Measurements from ENCODE around the gene KIR2DL3.
A peak's percentile ranks its signal among the peaks of the same experiment; 100 is the strongest.
"Not testable (repeated sequence)": the region's sequence is repeated elsewhere in the genome, so short reads cannot be mapped to it uniquely, and the experiment has no call there.

The KIR2DL3 gene

DNA sequence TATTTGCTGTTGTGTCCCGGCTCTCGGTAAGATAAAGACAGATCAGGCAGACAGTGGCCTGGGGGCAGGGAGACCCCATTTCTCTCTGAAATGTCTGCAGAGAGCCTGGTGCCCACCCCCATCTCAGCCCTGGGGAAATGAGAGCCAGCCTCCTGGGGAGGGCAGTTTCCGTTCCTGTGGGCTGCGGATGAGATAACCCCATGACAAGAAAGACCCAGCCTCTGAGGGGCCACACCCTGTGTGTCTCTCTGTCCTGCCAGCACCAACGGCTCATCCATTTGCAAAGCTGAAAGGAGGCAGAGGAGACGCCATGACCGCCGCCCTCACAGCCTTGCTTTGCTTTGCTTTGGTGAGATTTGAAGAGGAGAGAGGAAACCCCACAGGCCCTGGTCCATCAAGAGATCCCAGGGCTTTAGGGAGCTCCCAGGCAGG lies 42.2 kb upstream of the KIR2DL3 start:
- H3K27me3 ChIP-seq (ENCODE audit: control insufficient read depth in 3 of 3, insufficient read depth in 3 of 3, low read depth in 1 of 3, low read length in 3 of 3): peaks cover 0 to 4% (median 0%) of the 10 kb centered on the region in 3 experiments
- no peak overlapping the region for H2BK12ac ChIP-seq (ENCODE audit: low read length)
- DNase-seq (ENCODE audit: low spot score): no peak
- no peak overlapping the region for H3K4me3 ChIP-seq (ENCODE audit: low read length in 2 of 2)
- no peak overlapping the region for H4K91ac ChIP-seq (ENCODE audit: low read depth, low read length, poor library complexity)
- H2AK5ac ChIP-seq (ENCODE audit: low read depth, low read length): no peak overlapping the region
- no peaks in the 10 kb centered on the region for H3K36me3 ChIP-seq (replicated peaks in 1 of 2; ENCODE audit: control insufficient read depth in 2 of 2, insufficient read depth in 2 of 2, low read length in 2 of 2)
- H3K23ac ChIP-seq (ENCODE audit: low read depth, low read length, poor library complexity): peak overlapping the region; percentile 10
- no peak overlapping the region for H3K4me2 ChIP-seq (ENCODE audit: insufficient read depth, low read length, poor library complexity, severe bottlenecking)
- H3K4ac ChIP-seq (ENCODE audit: low read length): no peak overlapping the region
- H3K79me1 ChIP-seq (ENCODE audit: low read depth, low read length): peaks cover 1% of the 10 kb centered on the region
- no CpG with 5 or more reads among the region's 8 CpGs for WGBS, 2 donors (ENCODE audit: extremely low coverage in 2 of 2, insufficient read length in 2 of 2, insufficient replicate concordance in 1 of 2)
- no peak overlapping the region for H4K8ac ChIP-seq (ENCODE audit: low read depth, low read length)
- H3K9ac ChIP-seq (ENCODE audit: low read depth, low read length, poor library complexity): no peak overlapping the region
- H3K14ac ChIP-seq (ENCODE audit: low read length): no peak overlapping the region
- H2BK5ac ChIP-seq (ENCODE audit: low read length): no peak overlapping the region
- no peaks in the 10 kb centered on the region for H3K4me1 ChIP-seq (ENCODE audit: control insufficient read depth in 2 of 2, insufficient read depth in 1 of 2, low read depth in 1 of 2, low read length in 2 of 2)
- H2AFZ ChIP-seq (ENCODE audit: low read length): no peak overlapping the region
- H2BK15ac ChIP-seq (ENCODE audit: low read length): no peak overlapping the region
- no peak overlapping the region for H3K18ac ChIP-seq (ENCODE audit: low read length)
- no peak overlapping the region for H2BK120ac ChIP-seq (ENCODE audit: low read depth, low read length)
- peaks cover 0 to 45% of the 10 kb centered on the region in 2 donors for H3K9me3 ChIP-seq (replicated peaks in 1 of 2; ENCODE audit: control insufficient read depth in 2 of 2, insufficient read depth in 1 of 2, low read depth in 1 of 2, low read length in 2 of 2)
- no peak overlapping the region for H3K27ac ChIP-seq (replicated peaks; ENCODE audit: low read length)

DNA sequence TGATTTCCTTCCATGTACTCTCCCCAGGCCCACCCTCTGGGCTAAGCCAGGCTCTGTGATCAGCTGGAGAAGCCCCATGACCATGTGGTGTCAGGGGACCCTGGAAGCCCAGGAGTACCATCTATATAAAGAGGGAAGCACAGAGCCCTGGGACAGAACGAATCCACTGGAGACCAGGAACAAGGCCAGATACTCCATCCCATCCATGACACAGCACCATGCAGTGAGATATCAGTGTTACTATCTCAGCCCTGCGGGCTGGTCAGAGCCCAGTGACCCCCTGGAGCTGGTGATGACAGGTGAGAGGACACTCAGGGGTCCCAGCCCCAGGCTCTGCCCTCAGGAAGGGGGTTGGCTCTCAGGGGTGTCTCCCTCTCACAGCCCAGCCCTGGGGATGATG lies 41.5 kb upstream of the KIR2DL3 start:
- no CpG with 5 or more reads among the region's 2 CpGs for WGBS, 2 donors (ENCODE audit: extremely low coverage in 2 of 2, insufficient read length in 2 of 2, insufficient replicate concordance in 1 of 2)

GRCh38 chr19:54697716-54698115 lies 40.6 kb upstream of the KIR2DL3 start:
- H3K4me3 ChIP-seq (ENCODE audit: low read length in 2 of 2); H3K4ac ChIP-seq (ENCODE audit: low read length); H4K8ac ChIP-seq (ENCODE audit: low read depth, low read length); H2BK12ac ChIP-seq (ENCODE audit: low read length); H2BK15ac ChIP-seq (ENCODE audit: low read length); H3K18ac ChIP-seq (ENCODE audit: low read length); H3K4me2 ChIP-seq (ENCODE audit: insufficient read depth, low read length, poor library complexity, severe bottlenecking); H4K91ac ChIP-seq (ENCODE audit: low read depth, low read length, poor library complexity); H2BK120ac ChIP-seq (ENCODE audit: low read depth, low read length); DNase-seq (ENCODE audit: low spot score); H3K9ac ChIP-seq (ENCODE audit: low read depth, low read length, poor library complexity); H2BK5ac ChIP-seq (ENCODE audit: low read length); H3K36me3 ChIP-seq (replicated peaks in 1 of 2; ENCODE audit: control insufficient read depth in 2 of 2, insufficient read depth in 2 of 2, low read length in 2 of 2); H3K27ac ChIP-seq (replicated peaks; ENCODE audit: low read length); H3K14ac ChIP-seq (ENCODE audit: low read length); H2AFZ ChIP-seq (ENCODE audit: low read length); H3K23ac ChIP-seq (ENCODE audit: low read depth, low read length, poor library complexity); H3K79me1 ChIP-seq (ENCODE audit: low read depth, low read length); H3K4me1 ChIP-seq (ENCODE audit: control insufficient read depth in 2 of 2, insufficient read depth in 1 of 2, low read depth in 1 of 2, low read length in 2 of 2); H3K27me3 ChIP-seq (ENCODE audit: control insufficient read depth in 3 of 3, insufficient read depth in 3 of 3, low read depth in 1 of 3, low read length in 3 of 3); H2AK5ac ChIP-seq (ENCODE audit: low read depth, low read length): not testable (repeated sequence)
- no CpG with 5 or more reads among the region's 13 CpGs for WGBS, 2 donors (ENCODE audit: extremely low coverage in 2 of 2, insufficient read length in 2 of 2, insufficient replicate concordance in 1 of 2)
- peaks cover 0 to 41% of the 10 kb centered on the region in 2 donors for H3K9me3 ChIP-seq (replicated peaks in 1 of 2; ENCODE audit: control insufficient read depth in 2 of 2, insufficient read depth in 1 of 2, low read depth in 1 of 2, low read length in 2 of 2)

More for the DNA sequence above, 41.5 kb upstream of the KIR2DL3 start:
- Histone ChIP-seq H3K9ac (ENCODE audit: low read depth, low read length, poor library complexity) (no peak overlapping the region), H3K27me3 (ENCODE audit: control insufficient read depth in 3 of 3, insufficient read depth in 3 of 3, low read depth in 1 of 3, low read length in 3 of 3) (peaks cover 0 to 4% (median 0%) of the 10 kb centered on the region in 3 experiments), H3K4me1 (ENCODE audit: control insufficient read depth in 2 of 2, insufficient read depth in 1 of 2, low read depth in 1 of 2, low read length in 2 of 2) (no peaks in the 10 kb centered on the region), H2BK5ac (ENCODE audit: low read length) (no peak overlapping the region), H3K4me2 (ENCODE audit: insufficient read depth, low read length, poor library complexity, severe bottlenecking) (no peak overlapping the region), H2BK120ac (ENCODE audit: low read depth, low read length) (no peak overlapping the region), H3K4ac (ENCODE audit: low read length) (no peak overlapping the region), H2BK12ac (ENCODE audit: low read length) (no peak overlapping the region), H3K79me1 (ENCODE audit: low read depth, low read length) (peaks cover 1% of the 10 kb centered on the region), H2BK15ac (ENCODE audit: low read length) (no peak overlapping the region), H3K14ac (ENCODE audit: low read length) (no peak overlapping the region), H3K18ac (ENCODE audit: low read length) (no peak overlapping the region), H4K91ac (ENCODE audit: low read depth, low read length, poor library complexity) (no peak overlapping the region), H3K36me3 (replicated peaks in 1 of 2; ENCODE audit: control insufficient read depth in 2 of 2, insufficient read depth in 2 of 2, low read length in 2 of 2) (no peaks in the 10 kb centered on the region), H3K4me3 (ENCODE audit: low read length in 2 of 2) (no peak overlapping the region), H3K27ac (replicated peaks; ENCODE audit: low read length) (no peak overlapping the region), H3K9me3 (replicated peaks in 1 of 2; ENCODE audit: control insufficient read depth in 2 of 2, insufficient read depth in 1 of 2, low read depth in 1 of 2, low read length in 2 of 2) (peaks cover 0 to 43% of the 10 kb centered on the region in 2 donors), H4K8ac (ENCODE audit: low read depth, low read length) (no peak overlapping the region), H2AK5ac (ENCODE audit: low read depth, low read length) (no peak overlapping the region), H2AFZ (ENCODE audit: low read length) (no peak overlapping the region), H3K23ac (ENCODE audit: low read depth, low read length, poor library complexity) (no peak overlapping the region)
- DNase-seq (ENCODE audit: low spot score): no peak

DNA sequence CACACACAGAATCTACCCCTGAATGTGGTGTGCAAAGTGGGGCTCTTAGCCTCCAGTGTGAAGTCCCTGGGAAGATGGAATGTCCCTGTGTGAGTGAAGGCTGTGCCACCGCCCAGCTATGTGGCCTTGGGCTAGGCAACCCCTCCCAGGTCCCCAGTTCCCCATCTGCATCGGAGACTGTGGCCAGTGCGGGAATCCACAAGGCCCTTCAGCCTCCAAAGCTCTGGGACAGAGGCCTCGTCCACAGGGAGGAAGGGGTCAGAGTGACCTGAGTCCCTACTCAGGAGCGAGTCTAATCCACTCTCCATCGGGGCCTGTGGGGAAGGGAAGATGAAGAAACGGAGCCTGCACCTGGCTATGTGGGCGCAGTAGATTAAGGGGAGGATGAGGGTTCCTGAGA lies 33.4 kb upstream of the KIR2DL3 start:
- Histone ChIP-seq H2BK15ac (ENCODE audit: low read length) (no peak overlapping the region), H3K18ac (ENCODE audit: low read length) (no peak overlapping the region), H2BK5ac (ENCODE audit: low read length) (no peak overlapping the region), H3K23ac (ENCODE audit: low read depth, low read length, poor library complexity) (no peak overlapping the region), H3K79me1 (ENCODE audit: low read depth, low read length) (no peaks in the 10 kb centered on the region), H2AK5ac (ENCODE audit: low read depth, low read length) (no peak overlapping the region), H2BK120ac (ENCODE audit: low read depth, low read length) (no peak overlapping the region), H3K27me3 (ENCODE audit: control insufficient read depth in 3 of 3, insufficient read depth in 3 of 3, low read depth in 1 of 3, low read length in 3 of 3) (no peaks in the 10 kb centered on the region), H3K4ac (ENCODE audit: low read length) (no peak overlapping the region), H3K4me3 (ENCODE audit: low read length in 2 of 2) (no peak overlapping the region), H4K8ac (ENCODE audit: low read depth, low read length) (no peak overlapping the region), H3K9me3 (replicated peaks in 1 of 2; ENCODE audit: control insufficient read depth in 2 of 2, insufficient read depth in 1 of 2, low read depth in 1 of 2, low read length in 2 of 2) (peaks cover 0 to 58% of the 10 kb centered on the region in 2 donors), H2BK12ac (ENCODE audit: low read length) (no peak overlapping the region), H3K27ac (replicated peaks; ENCODE audit: low read length) (no peak overlapping the region), H3K4me2 (ENCODE audit: insufficient read depth, low read length, poor library complexity, severe bottlenecking) (no peak overlapping the region), H3K36me3 (replicated peaks in 1 of 2; ENCODE audit: control insufficient read depth in 2 of 2, insufficient read depth in 2 of 2, low read length in 2 of 2) (no peaks in the 10 kb centered on the region), H4K91ac (ENCODE audit: low read depth, low read length, poor library complexity) (no peak overlapping the region), H3K4me1 (ENCODE audit: control insufficient read depth in 2 of 2, insufficient read depth in 1 of 2, low read depth in 1 of 2, low read length in 2 of 2) (no peaks in the 10 kb centered on the region), H3K9ac (ENCODE audit: low read depth, low read length, poor library complexity) (no peak overlapping the region), H3K14ac (ENCODE audit: low read length) (no peak overlapping the region), H2AFZ (ENCODE audit: low read length) (no peak overlapping the region)
- WGBS, 2 donors (ENCODE audit: extremely low coverage in 2 of 2, insufficient read length in 2 of 2, insufficient replicate concordance in 1 of 2): no CpG with 5 or more reads among the region's 8 CpGs
- DNase-seq (ENCODE audit: low spot score): no peak

Data from neuronal stem cell (in vitro differentiated cells).